ENCODE measurements around the gene DFFA.
A peak's percentile ranks its signal among the peaks of the same experiment; 100 is the strongest.
"Not testable (repeated sequence)": the region's sequence is repeated elsewhere in the genome, so short reads cannot be mapped to it uniquely, and the experiment has no call there.

The DFFA gene

GRCh38 chr1:10457462-10457861, 14.9 kb downstream of the DFFA start:
- not testable (repeated sequence) for DNase-seq

- no peak for DNase-seq
Measured at GRCh38 chr1:10456661-10457060, 15.7 kb downstream of the DFFA start.

- DNase-seq: no peak
Measured at GRCh38 chr1:10456048-10456447, 16.3 kb downstream of the DFFA start.

DNA sequence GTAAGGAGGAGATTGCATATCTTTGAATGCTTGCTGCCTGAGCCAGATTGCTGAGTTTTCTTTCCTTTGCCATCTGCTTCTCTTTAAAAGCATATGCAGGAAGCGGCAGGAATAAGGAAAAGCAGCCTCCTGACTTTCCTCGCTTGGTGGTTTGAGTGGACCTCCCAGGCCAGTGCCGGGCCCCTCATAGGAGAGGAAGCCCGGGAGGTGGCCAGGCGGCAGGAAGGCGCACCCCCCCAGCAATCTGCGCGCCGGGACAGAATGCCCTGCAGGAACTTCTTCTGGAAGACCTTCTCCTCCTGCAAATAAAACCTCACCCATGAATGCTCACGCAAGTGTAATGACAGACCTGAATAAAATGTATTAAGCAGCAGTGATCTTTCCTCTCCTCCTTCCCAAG, 21.0 kb downstream of the DFFA start:
- DNase-seq: no peak

GRCh38 chr1:10450836-10451235, 21.5 kb downstream of the DFFA start:
- DNase-seq: no peak

DNA sequence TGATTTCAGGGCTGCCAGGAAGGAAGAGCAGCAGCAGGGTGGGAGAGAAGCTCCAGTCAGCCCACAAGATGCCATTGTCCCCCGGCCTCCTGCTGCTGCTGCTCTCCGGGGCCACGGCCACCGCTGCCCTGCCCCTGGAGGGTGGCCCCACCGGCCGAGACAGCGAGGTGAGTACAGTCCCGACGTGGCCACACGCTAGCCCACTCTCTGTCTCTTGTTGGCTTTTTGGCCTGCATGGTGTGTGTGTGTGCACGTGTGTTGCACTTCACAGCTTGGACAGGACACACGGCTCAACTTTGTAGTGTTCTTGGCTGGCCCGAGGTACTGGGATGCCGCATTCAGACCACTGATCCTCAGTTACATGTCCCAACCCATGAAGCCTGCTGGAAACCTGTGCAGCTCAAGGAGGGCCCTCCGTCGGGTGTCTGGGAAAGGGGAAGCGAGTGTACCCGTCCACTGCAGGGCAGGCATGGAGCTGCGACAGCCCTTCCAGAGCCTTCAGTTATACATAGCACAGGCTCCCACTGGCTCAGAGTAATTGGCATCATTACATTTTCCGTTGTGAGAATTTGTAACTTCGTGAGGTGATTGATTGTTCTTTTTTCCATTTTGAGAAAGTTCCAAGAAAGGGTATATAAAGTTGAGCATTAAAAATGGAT, 22.0 kb downstream of the DFFA start:
- DNase-seq: no peak

- DNase-seq: no peak
Measured at GRCh38 chr1:10449751-10450150, 22.6 kb downstream of the DFFA start, which contains the start of gene CORT. TSS of gene CORT (plus strand) at chr1:10450031. CDS start at chr1:10450224, 193 bp downstream.

DNA sequence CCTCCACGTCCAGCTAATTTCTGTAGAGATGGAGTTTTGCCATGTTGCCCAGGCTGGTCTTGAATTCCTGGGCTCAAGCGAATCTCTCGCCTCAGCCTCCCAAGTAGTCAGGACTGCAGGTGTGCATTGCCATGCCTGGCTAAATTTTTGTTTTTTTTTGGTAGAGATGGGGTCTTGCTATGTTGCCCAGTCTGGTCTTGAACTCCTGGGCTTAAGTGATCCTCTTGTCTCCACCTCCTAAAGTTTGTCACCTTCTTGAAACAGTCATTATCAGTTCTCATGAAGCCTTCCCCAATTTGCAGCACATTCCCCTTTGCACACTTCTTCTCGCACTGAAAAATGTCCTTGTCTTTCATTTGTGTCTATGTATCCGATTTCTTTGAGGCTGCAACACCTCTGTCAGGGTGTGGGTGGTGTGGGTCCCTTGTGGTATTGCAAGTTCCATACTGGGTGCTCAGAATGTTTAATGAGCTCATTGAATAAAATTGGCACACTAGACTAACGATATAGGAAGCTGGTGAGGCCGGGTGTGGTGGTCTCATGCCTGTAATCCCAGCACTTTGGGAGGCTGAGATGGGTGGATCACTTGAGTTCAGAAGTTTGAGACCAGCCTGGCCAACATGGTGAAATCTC, 25.4 kb downstream of the DFFA start:
- DNase-seq: no peak

- no peak for DNase-seq
Measured at GRCh38 chr1:10444795-10445397, 27.4 kb downstream of the DFFA start.

DNA sequence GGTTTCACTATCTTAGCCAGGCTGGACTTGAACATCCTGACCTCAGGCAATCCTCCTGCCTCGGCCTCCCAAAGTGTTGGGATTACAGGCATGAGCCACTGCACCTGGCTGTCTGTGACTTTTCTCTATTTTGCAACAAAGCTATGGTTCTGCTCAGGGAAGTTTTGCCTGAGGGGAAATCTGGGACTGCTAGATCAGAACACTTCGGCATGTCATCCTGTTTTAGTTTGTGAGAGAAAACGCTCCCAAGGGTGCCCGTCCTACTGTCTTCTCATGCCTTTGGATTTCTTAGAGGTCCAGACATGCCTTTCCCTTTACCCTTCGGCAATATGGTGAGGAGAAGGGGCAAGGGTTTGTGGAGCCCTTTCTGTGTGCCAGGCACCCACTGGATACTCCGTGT, 28.1 kb downstream of the DFFA start:
- no peak for DNase-seq

- DNase-seq: no peak
Measured at GRCh38 chr1:10440794-10441193, 31.5 kb downstream of the DFFA start.

DNA sequence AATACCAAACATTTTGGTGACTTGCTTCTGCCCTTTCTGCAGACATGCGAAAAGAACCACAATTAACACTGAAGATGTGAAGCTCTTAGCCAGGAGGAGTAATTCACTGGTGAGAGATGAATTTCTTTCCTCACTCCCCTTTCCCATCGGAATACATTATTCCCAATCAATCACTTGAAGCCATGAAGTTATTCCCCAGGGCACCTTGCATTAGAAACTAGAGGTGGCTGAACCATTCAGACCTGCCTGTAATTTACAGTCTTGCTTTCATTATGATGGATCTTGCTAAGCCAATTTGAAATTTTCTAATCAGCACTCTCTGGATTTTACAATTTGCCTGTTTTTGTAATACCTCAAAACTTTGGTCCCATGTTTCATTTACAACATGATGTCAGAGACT, 32.0 kb downstream of the DFFA start:
- no peak for DNase-seq

GRCh38 chr1:10438677-10439163, 33.6 kb downstream of the DFFA start:
- no peak for DNase-seq

DNA sequence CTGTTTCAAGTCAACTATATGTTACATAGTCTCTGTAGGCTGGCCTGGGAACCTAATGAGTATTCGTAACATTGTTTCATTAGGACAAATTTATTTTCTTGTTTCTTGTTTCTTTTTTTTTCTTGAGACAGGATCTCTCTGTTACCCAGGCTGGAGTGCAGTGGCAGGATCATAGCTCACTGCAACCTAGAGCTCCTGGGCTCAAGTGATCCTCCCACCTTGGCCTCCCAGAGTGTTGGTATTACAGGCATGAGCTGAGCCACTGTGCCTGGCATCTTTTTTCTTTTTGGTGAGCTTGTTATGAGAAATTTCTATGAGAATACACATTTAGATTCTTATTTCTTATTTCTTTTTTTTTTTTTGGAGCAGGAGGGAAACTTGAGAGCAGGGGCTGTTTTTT, 35.3 kb downstream of the DFFA start:
- DNase-seq: no peak

DNA sequence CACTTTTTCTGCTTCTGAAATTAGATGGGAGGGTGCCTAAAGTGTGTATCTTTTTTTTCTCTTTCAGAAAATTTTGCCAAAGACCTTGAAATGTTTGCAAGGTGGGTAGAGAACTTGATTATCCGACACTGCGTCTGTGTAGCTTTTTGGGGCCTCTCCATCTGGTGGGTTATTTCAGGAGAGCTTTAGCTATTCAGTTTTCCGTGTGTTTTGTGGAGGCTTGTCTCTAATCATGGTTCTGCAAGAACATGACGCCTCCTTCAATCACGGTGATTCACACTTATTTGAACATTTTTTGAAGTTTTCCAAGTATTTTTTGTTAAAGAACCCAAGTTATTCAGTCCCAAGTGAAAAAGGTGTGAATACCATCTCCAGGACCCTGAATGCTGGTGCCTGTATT, 37.7 kb downstream of the DFFA start:
- no peak for DNase-seq

- DNase-seq: no peak
Measured at GRCh38 chr1:10433790-10434189, 38.5 kb downstream of the DFFA start.

GRCh38 chr1:10432910-10433700, 39.2 kb downstream of the DFFA start:
- no peak for DNase-seq

- no peak for DNase-seq
Measured at GRCh38 chr1:10431070-10431730, 41.1 kb downstream of the DFFA start.

DNA sequence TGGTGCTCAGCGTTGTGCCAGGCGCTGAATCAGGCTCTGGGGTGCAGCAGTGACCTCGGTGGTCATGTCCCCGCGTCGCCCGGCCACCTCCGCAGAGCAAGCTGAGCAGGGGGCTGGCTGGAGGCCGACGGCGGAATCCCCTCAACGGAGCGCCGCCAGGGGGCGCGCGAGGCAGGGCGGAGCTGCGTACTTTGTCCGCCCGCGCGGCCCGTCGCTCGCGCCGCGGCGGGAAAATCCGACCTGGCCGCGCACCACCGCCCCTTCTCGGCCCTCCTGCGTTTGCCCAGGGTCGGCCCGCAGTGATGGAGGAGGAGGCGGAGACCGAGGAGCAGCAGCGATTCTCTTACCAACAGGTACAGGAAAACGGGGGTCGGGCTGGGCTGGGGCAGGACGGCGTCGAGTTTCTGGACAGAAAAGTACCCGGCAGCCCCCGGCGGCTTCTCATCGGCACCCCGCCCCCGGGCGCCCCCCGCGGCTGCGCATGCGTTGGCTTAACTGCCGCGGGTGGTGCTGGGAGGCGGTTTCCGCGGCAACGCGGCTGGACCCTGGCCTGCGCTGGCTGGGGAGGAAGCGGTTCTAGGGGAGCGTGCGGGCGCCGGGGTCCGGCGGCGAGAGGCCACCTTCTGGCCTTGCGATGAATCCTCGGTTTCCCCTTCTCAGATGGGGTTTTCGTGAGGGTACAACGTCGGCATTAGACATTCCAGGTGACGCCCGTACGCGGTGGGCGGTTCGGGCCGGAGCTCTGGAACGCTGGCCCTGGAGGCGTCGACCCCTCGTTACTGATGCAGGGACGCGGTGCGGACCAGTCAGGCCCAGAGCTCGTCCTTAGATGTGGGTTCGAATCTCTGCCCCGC, 41.9 kb downstream of the DFFA start, which contains the start of gene CENPS:
CENPS (plus strand) TSS at position 218 of the 854 bp plus-strand sequence; CDS start at position 303, 85 bp downstream.
- DNase-seq: peak; percentile 96

DNA sequence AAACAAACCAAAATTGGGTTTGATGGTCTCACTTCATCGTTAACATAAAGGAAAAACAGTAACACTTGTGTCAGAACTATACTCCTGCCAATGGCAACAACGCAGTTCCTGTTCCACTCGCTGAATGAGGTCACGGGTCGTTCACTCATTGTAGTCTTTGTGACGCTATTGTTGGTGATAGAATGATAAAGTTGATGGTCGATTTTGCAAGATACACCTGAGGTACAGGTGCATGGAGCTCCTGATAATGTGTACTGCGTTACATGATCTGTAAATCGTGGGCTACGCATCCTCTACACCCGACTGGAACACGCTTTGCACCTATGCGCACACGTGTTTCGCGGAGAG, 42.5 kb downstream of the DFFA start:
- peak; percentile 35 for DNase-seq

DNA sequence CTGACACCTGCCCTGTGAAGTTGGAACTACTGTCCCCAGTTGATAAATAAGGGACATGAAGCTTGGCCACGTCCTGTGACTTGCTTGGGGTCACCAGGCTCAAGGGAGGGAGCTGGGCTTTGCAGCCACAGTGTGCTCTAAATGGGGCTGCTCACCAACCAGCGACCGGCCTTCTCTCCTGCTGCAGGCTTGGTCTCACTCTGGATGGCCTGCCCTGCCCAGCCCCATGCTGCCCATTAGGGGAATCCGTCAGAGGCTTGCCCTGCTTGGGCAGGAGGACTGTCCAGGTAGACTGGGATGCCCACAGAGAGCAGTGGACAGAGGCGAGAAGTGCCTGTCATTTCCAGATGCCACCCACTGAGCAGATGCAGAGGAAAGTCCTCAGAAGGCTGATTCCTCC, 43.3 kb downstream of the DFFA start:
- no peak for DNase-seq

DNA sequence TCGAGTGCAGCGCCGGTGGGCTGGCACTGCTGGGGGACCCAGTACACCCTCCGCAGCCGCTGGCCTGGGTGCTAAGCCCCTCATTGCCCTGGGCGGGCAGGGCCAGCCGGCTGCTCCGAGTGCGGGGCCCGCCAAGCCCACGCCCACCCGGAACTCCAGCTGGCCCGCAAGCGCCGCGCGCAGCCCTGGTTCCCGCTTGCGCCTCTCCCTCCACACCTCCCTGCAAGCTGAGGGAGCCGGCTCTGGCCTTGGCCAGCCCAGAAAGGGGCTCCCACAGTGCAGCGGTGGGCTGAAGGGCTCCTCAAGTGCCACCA, 45.8 kb downstream of the DFFA start:
- DNase-seq: not testable (repeated sequence)

Data from CD4-positive, alpha-beta T cell treated with Interleukin-17A for 4 hours (primary cell).